Measurements from ENCODE around the gene DAAM2. TPM values are rescaled to one million over a fixed set of nuclear protein-coding genes. Genes with fewer than 3 reads are reported as not detected.

DAAM2 gene
- total and polyA plus RNA-seq, 8 donors: 9.3 to 78.8 (median 19.3) TPM

GRCh38 chr6:39923394-39923793 is 131.2 kb downstream of the DAAM2 start:
- intact Hi-C loops (cut with DNase I; ENCODE audit: low total_unique reads): no loop called here
- Histone ChIP-seq H3K9me3 (no peaks in the 10 kb centered on the region), H3K27me3 (no peaks in the 10 kb centered on the region), H3K27ac (peak overlapping the region in 3 of 5 donors; percentile 2 to 42 (median 7)), H3K4me3 (no peak overlapping the region), H3K36me3 (peaks cover 18 to 64% (median 52%) of the 10 kb centered on the region in 4 donors), H3K4me1 (peaks cover 0 to 41% (median 21%) of the 10 kb centered on the region in 4 donors)
- WGBS, 5 donors: 29 to 68% (median 35%) methylated on average over 5 of the region's 5 CpGs; no CpG with 5 or more reads in 1 of the 5 donors
- TF ChIP-seq CTCF (IDR thresholded peaks at IDR 0.05): no peak
- TF ChIP-seq POLR2AphosphoS5 (IDR thresholded peaks at IDR 0.05): peak in 1 of 3 donors; percentile 78
- TF ChIP-seq EP300 (IDR thresholded peaks at IDR 0.05): no peak
- TF ChIP-seq POLR2A (IDR thresholded peaks at IDR 0.05): no peak
- peak in 1 of 2 donors; percentile 89 for DNase-seq

GRCh38 chr6:39923861-39924260 is 131.7 kb downstream of the DAAM2 start:
- TF ChIP-seq POLR2A (IDR thresholded peaks at IDR 0.05) (no peak), POLR2AphosphoS5 (IDR thresholded peaks at IDR 0.05) (no peak), CTCF (IDR thresholded peaks at IDR 0.05) (no peak), EP300 (IDR thresholded peaks at IDR 0.05) (no peak)
- H3K9me3 ChIP-seq: no peaks in the 10 kb centered on the region
- 66 to 93% (median 75%) methylated on average over 6 of the region's 6 CpGs for WGBS, 5 donors
- peaks cover 18 to 64% (median 52%) of the 10 kb centered on the region in 4 donors for H3K36me3 ChIP-seq
- H3K27ac ChIP-seq: peak overlapping the region in 4 of 5 donors; percentile 0 to 42 (median 4)
- H3K4me3 ChIP-seq: no peak overlapping the region
- intact Hi-C loops (cut with DNase I; ENCODE audit: low total_unique reads): no loop called here
- peaks cover 0 to 45% (median 23%) of the 10 kb centered on the region in 4 donors for H3K4me1 ChIP-seq
- DNase-seq: no peak
- no peaks in the 10 kb centered on the region for H3K27me3 ChIP-seq

GRCh38 chr6:39924283-39924682 is 132.1 kb downstream of the DAAM2 start:
- H3K27me3 ChIP-seq: no peaks in the 10 kb centered on the region
- 33 to 67% (median 54%) methylated on average over 6 of the region's 6 CpGs for WGBS, 5 donors
- DNase-seq: no peak
- H3K9me3 ChIP-seq: no peaks in the 10 kb centered on the region
- intact Hi-C loops (cut with DNase I; ENCODE audit: low total_unique reads): no loop called here
- H3K27ac ChIP-seq: peak overlapping the region in 2 of 5 donors; percentile 2 to 42
- H3K4me1 ChIP-seq: peaks cover 0 to 49% (median 26%) of the 10 kb centered on the region in 4 donors
- peaks cover 18 to 64% (median 52%) of the 10 kb centered on the region in 4 donors for H3K36me3 ChIP-seq
- TF ChIP-seq EP300 (IDR thresholded peaks at IDR 0.05) (no peak), POLR2A (IDR thresholded peaks at IDR 0.05) (no peak), CTCF (IDR thresholded peaks at IDR 0.05) (no peak), POLR2AphosphoS5 (IDR thresholded peaks at IDR 0.05) (no peak)
- no peak overlapping the region for H3K4me3 ChIP-seq

GRCh38 chr6:39925191-39925930 is 133.2 kb downstream of the DAAM2 start:
- Histone ChIP-seq H3K9me3 (no peaks in the 10 kb centered on the region), H3K27ac (no peak overlapping the region), H3K4me1 (peaks cover 5 to 60% (median 33%) of the 10 kb centered on the region in 4 donors), H3K36me3 (peaks cover 18 to 60% (median 52%) of the 10 kb centered on the region in 4 donors), H3K27me3 (no peaks in the 10 kb centered on the region), H3K4me3 (no peak overlapping the region)
- WGBS, 5 donors: 92 to 97% (median 94%) methylated on average over 21 to 22 of the region's 22 CpGs
- no peak for DNase-seq
- intact Hi-C loops (cut with DNase I; ENCODE audit: low total_unique reads): no loop called here
- TF ChIP-seq POLR2A (IDR thresholded peaks at IDR 0.05): no peak

GRCh38 chr6:39925931-39926290 is 133.7 kb downstream of the DAAM2 start:
- Histone ChIP-seq H3K4me3 (no peak overlapping the region), H3K27ac (no peak overlapping the region), H3K4me1 (peaks cover 11 to 66% (median 37%) of the 10 kb centered on the region in 4 donors), H3K9me3 (no peaks in the 10 kb centered on the region), H3K27me3 (no peaks in the 10 kb centered on the region), H3K36me3 (peaks cover 18 to 55% (median 47%) of the 10 kb centered on the region in 4 donors)
- intact Hi-C loops (cut with DNase I; ENCODE audit: low total_unique reads): no loop called here
- no peak for TF ChIP-seq POLR2A (IDR thresholded peaks at IDR 0.05)
- no peak for TF ChIP-seq CTCF (IDR thresholded peaks at IDR 0.05)
- no peak for TF ChIP-seq POLR2AphosphoS5 (IDR thresholded peaks at IDR 0.05)
- TF ChIP-seq EP300 (IDR thresholded peaks at IDR 0.05): no peak
- 87 to 95% (median 91%) methylated on average over 3 of the region's 3 CpGs for WGBS, 5 donors
- DNase-seq: no peak

Measured in stomach (tissue), 9 donors.